Tibial nerve (tissue), 4 donors: ENCODE results near the gene ARHGEF28. TPM values are rescaled to one million over a fixed set of nuclear protein-coding genes. Genes with fewer than 3 reads are reported as not detected.

ENCODE experiments used
- DNase-seq, 2 donors: peaks; one replicate each; pipeline ENCODE4 v3.0.0-alpha.2; 2019; ENCODE audit warnings: low spot score in 2 of 2
- H3K27ac ChIP-seq, 4 donors: fragments of 200-600 bp; sonication (generic) in 3 of 4; one replicate each; pipeline ENCODE4 v1.5.1; 2017 to 2019; ENCODE audit warnings: mild to moderate bottlenecking in 1 of 4
- H3K27me3 ChIP-seq, 2 donors: fragments of 200-600 bp; sonication (generic) in 1 of 2; one replicate each; pipeline versions ENCODE4 v1.5.1 to v1.6.0; 2017 to 2019
- H3K36me3 ChIP-seq, 3 donors: fragments of 200-600 bp; sonication (generic); one replicate each; pipeline ENCODE4 v1.5.1; 2018 to 2019
- H3K4me1 ChIP-seq, 4 donors: fragments of 200-600 bp; sonication (generic) in 3 of 4; one replicate each; pipeline ENCODE4 v1.5.1; 2017 to 2019
- H3K4me3 ChIP-seq, 4 donors: fragments of 200-600 bp; sonication (generic) in 3 of 4; one replicate each; pipeline ENCODE4 v1.5.1; 2017 to 2019; ENCODE audit warnings: mild to moderate bottlenecking in 1 of 4, moderate library complexity in 1 of 4
- H3K9me3 ChIP-seq, 4 donors: fragments of 200-600 bp; sonication (generic) in 3 of 4; one replicate each; pipeline ENCODE4 v1.5.1; 2017 to 2019
- CTCF ChIP-seq, 5 experiments: fragments of 200-600 bp in 3 of 5; fragments of 450-650 bp in 2 of 5; sonication (generic) in 3 of 5; IDR thresholded peaks; one replicate each; pipeline ENCODE4 v1.5.1; 2016 to 2019; ENCODE audit warnings: antibody characterized with exemption in 5 of 5, mild to moderate bottlenecking in 3 of 5, moderate library complexity in 2 of 5
- EP300 ChIP-seq, 2 donors: sonication (generic); formaldehyde crosslinking; IDR thresholded peaks; one replicate each; pipeline ENCODE4 v1.6.1; 2017; ENCODE audit warnings: antibody characterized with exemption in 2 of 2, mild to moderate bottlenecking in 1 of 2
- POLR2A ChIP-seq, 2 donors: fragments of 450-650 bp; IDR thresholded peaks; one replicate each; pipeline ENCODE4 v1.6.1; 2017; ENCODE audit warnings: antibody characterized with exemption in 2 of 2, mild to moderate bottlenecking in 2 of 2, moderate library complexity in 2 of 2
- WGBS, 2 donors: methylation state at CpG; one replicate each; pipeline ENCODE4 v1.1.5; 2018; 5-methylcytosine and 5-hydroxymethylcytosine counted together
- total RNA-seq, 4 donors: library from RNA; depleted of rRNA; stranded (reverse); fragments of >200 nt; gene quantifications; one replicate each; pipeline ENCODE4 v1.1.0, GENCODE V29; 2016

The ARHGEF28 gene
- total RNA-seq, 4 donors from 2014 or later: 66.0 to 83.9 (median 72.5) TPM

GRCh38 chr5:73701566-73701965 is 75.6 kb downstream of the ARHGEF28 start:
- H3K4me3 ChIP-seq: no peak overlapping the region
- no peak overlapping the region for H3K27ac ChIP-seq
- no peaks in the 10 kb centered on the region for H3K36me3 ChIP-seq
- no peaks in the 10 kb centered on the region for H3K27me3 ChIP-seq
- no peak for DNase-seq
- no peaks in the 10 kb centered on the region for H3K9me3 ChIP-seq
- peaks cover 0 to 12% (median 0%) of the 10 kb centered on the region in 4 donors for H3K4me1 ChIP-seq
- TF ChIP-seq CTCF (IDR thresholded peaks at IDR 0.05): no peak
- TF ChIP-seq EP300 (IDR thresholded peaks at IDR 0.05): no peak
- no peak for TF ChIP-seq POLR2A (IDR thresholded peaks at IDR 0.05)
- WGBS, 2 donors: 43 to 50% methylated on average over 3 of the region's 3 CpGs

GRCh38 chr5:73702534-73702933 is 76.5 kb downstream of the ARHGEF28 start:
- peaks cover 0 to 15% (median 0%) of the 10 kb centered on the region in 4 donors for H3K4me1 ChIP-seq
- H3K4me3 ChIP-seq: no peak overlapping the region
- 74 to 78% methylated on average over 1 of the region's 1 CpG for WGBS, 2 donors
- DNase-seq: no peak
- no peak for TF ChIP-seq POLR2A (IDR thresholded peaks at IDR 0.05)
- TF ChIP-seq CTCF (IDR thresholded peaks at IDR 0.05): no peak
- TF ChIP-seq EP300 (IDR thresholded peaks at IDR 0.05): no peak
- H3K36me3 ChIP-seq: no peaks in the 10 kb centered on the region
- H3K27ac ChIP-seq: no peak overlapping the region
- H3K27me3 ChIP-seq: no peaks in the 10 kb centered on the region
- H3K9me3 ChIP-seq: no peaks in the 10 kb centered on the region

DNA sequence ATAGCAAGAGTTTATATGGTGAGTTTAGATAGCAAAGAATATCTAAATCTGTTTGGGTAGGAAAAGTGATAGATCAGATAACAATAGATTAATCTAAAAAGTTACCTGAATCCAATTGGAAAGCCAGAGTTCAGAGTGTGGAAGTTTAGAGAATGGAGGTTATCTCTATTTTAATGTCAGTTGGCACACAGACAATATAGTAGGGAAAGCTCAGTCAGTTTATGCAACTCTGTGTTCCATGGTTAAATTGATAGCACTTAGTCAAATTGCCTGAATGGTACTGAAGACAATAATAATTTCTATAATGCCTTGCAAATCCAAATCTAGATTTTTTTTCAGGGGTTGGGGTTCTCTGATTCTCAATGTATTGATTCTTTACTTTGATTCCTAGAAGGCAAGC is 77.0 kb downstream of the ARHGEF28 start:
- Histone ChIP-seq H3K4me1 (peaks cover 0 to 19% (median 0%) of the 10 kb centered on the region in 4 donors), H3K36me3 (no peaks in the 10 kb centered on the region), H3K4me3 (no peak overlapping the region), H3K27me3 (no peaks in the 10 kb centered on the region), H3K9me3 (no peaks in the 10 kb centered on the region), H3K27ac (no peak overlapping the region)
- DNase-seq: no peak
- TF ChIP-seq POLR2A (IDR thresholded peaks at IDR 0.05): no peak
- no peak for TF ChIP-seq CTCF (IDR thresholded peaks at IDR 0.05)
- TF ChIP-seq EP300 (IDR thresholded peaks at IDR 0.05): no peak

DNA sequence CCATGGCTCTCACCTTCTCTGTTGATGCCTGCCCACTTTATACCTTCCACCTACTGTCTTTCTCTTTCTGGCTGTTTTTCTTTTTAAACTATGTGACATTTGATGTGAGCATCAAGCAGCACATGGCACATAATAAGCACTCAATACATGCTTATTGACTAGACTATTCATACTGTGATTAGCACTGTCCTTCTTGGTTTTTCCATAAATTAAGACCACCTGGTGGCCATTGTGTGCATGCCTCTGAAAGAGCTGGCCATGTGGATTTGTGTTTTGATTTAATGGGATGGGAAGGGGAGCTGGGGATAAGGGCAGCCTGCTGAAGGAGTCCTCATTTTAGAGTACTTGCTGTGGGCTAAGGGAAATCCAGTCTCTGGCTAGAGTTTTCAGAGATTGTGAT is 79.4 kb downstream of the ARHGEF28 start:
- Histone ChIP-seq H3K27ac (no peak overlapping the region), H3K4me3 (no peak overlapping the region), H3K4me1 (peaks cover 0 to 19% (median 0%) of the 10 kb centered on the region in 4 donors), H3K9me3 (peaks cover 0 to 19% (median 2%) of the 10 kb centered on the region in 4 donors), H3K36me3 (peaks cover 0 to 11% (median 0%) of the 10 kb centered on the region in 3 donors), H3K27me3 (no peaks in the 10 kb centered on the region)
- TF ChIP-seq POLR2A (IDR thresholded peaks at IDR 0.05): no peak
- TF ChIP-seq CTCF (IDR thresholded peaks at IDR 0.05): no peak
- TF ChIP-seq EP300 (IDR thresholded peaks at IDR 0.05): no peak
- DNase-seq: no peak

GRCh38 chr5:73706963-73707362 is 81.0 kb downstream of the ARHGEF28 start:
- DNase-seq: no peak
- Histone ChIP-seq H3K27ac (peak overlapping the region in 1 of 4 donors; percentile 22), H3K4me1 (peaks cover 0 to 13% (median 0%) of the 10 kb centered on the region in 4 donors), H3K9me3 (peaks cover 0 to 23% (median 2%) of the 10 kb centered on the region in 4 donors), H3K4me3 (no peak overlapping the region), H3K36me3 (peaks cover 0 to 11% (median 0%) of the 10 kb centered on the region in 3 donors), H3K27me3 (no peaks in the 10 kb centered on the region)
- TF ChIP-seq EP300 (IDR thresholded peaks at IDR 0.05) (no peak), CTCF (IDR thresholded peaks at IDR 0.05) (no peak), POLR2A (IDR thresholded peaks at IDR 0.05) (no peak)
- WGBS, 2 donors: 62 to 64% methylated on average over 5 of the region's 5 CpGs
